Effector CD8-positive, alpha-beta T cell (primary cell): Measurements from ENCODE around the gene AKR7A3.

Source experiments
- DNase-seq: peaks from one replicate; lab custom pipeline; 2025; lab: John Stamatoyannopoulos, UW
- total RNA-seq, 4 experiments: gene quantifications; one replicate each; lab custom pipeline; 2026; lab: John Stamatoyannopoulos, UW

AKR7A3 gene
- 0.36 to 1.2 (median 0.56) reads per million in 4 experiments for total RNA-seq

GRCh38 chr1:19288324-19289241, at the start of gene AKR7A3:
Gene AKR7A3, minus strand, starts transcription at chr1:19288770. Its CDS starts 61 bp downstream, at chr1:19288709.
- peak; percentile 19 for DNase-seq

- no peak for DNase-seq
Observed at GRCh38 chr1:19338323-19338762, 49.8 kb upstream of the AKR7A3 start.

- DNase-seq = no peak
Observed at GRCh38 chr1:19337289-19337688, 48.7 kb upstream of the AKR7A3 start.

GRCh38 chr1:19336543-19336942, 48.0 kb upstream of the AKR7A3 start:
- DNase-seq = no peak

GRCh38 chr1:19333587-19334354, 45.2 kb upstream of the AKR7A3 start:
- DNase-seq = no peak

GRCh38 chr1:19332832-19333231, 44.3 kb upstream of the AKR7A3 start:
- no peak for DNase-seq

GRCh38 chr1:19331262-19331878, 42.8 kb upstream of the AKR7A3 start:
- DNase-seq = no peak

GRCh38 chr1:19330449-19331135, 42.0 kb upstream of the AKR7A3 start:
- DNase-seq = no peak

- DNase-seq = no peak
Observed at GRCh38 chr1:19329611-19330010, 41.0 kb upstream of the AKR7A3 start.

GRCh38 chr1:19329188-19329587, 40.6 kb upstream of the AKR7A3 start:
- no peak for DNase-seq

GRCh38 chr1:19328486-19328885, 39.9 kb upstream of the AKR7A3 start:
- DNase-seq = no peak

GRCh38 chr1:19327736-19328135, 39.2 kb upstream of the AKR7A3 start:
- no peak for DNase-seq

- no peak for DNase-seq
Observed at GRCh38 chr1:19327301-19327700, 38.7 kb upstream of the AKR7A3 start.

- DNase-seq = no peak
Observed at GRCh38 chr1:19326748-19327065, 38.1 kb upstream of the AKR7A3 start.

GRCh38 chr1:19325958-19326747, 37.6 kb upstream of the AKR7A3 start:
- no peak for DNase-seq

- no peak for DNase-seq
Observed at GRCh38 chr1:19325368-19325957, 36.9 kb upstream of the AKR7A3 start.

GRCh38 chr1:19324665-19324990, 36.1 kb upstream of the AKR7A3 start:
- DNase-seq = no peak

- DNase-seq = no peak
Observed at GRCh38 chr1:19323987-19324664, 35.6 kb upstream of the AKR7A3 start.

- DNase-seq = no peak
Observed at GRCh38 chr1:19322481-19322880, 33.9 kb upstream of the AKR7A3 start.

- no peak for DNase-seq
Observed at GRCh38 chr1:19321071-19321470, 32.5 kb upstream of the AKR7A3 start.
